Fibroblast of lung (primary cell): ENCODE measurements around the gene S100P. TPM values are rescaled to one million over a fixed set of nuclear protein-coding genes. Genes with fewer than 3 reads are reported as not detected.

Experiments
- DNase-seq, 2 donors: peaks; one replicate each; pipeline versions ENCODE4 v3.0.0 to v3.0.0-alpha.2; 2010; ENCODE audit warnings: low read depth in 2 of 2
- H2AFZ ChIP-seq: 2 replicates; pipeline ENCODE4 v1.5.1; 2012; ENCODE audit warnings: low read length, control low read depth, inconsistent platforms
- H3K27ac ChIP-seq: 2 replicates; pipeline ENCODE4 v1.5.1; 2011; ENCODE audit warnings: low read length, control low read depth; ENCODE audit not compliant: insufficient read depth
- H3K27me3 ChIP-seq: 2 replicates; pipeline ENCODE4 v1.5.1; 2011; ENCODE audit warnings: mild to moderate bottlenecking, low read length; ENCODE audit not compliant: control insufficient read depth, insufficient read depth
- H3K36me3 ChIP-seq: 2 replicates; pipeline ENCODE4 v1.5.1; 2011; ENCODE audit warnings: low read length; ENCODE audit not compliant: control insufficient read depth, insufficient read depth
- H3K4me1 ChIP-seq: 2 replicates; pipeline ENCODE4 v1.5.1; 2011; ENCODE audit warnings: low read length; ENCODE audit not compliant: control insufficient read depth, insufficient read depth; ENCODE audit errors: extremely low read depth
- H3K4me2 ChIP-seq: 2 replicates; pipeline ENCODE4 v1.5.1; 2011; ENCODE audit warnings: low read length, control low read depth; ENCODE audit not compliant: insufficient read depth; ENCODE audit errors: extremely low read depth
- H3K4me3 ChIP-seq, 4 experiments: fragments of 200-600 bp in 1 of 4; sonication (generic) in 1 of 4; replicated peaks in 1 of 4; 2 replicates each; pipeline ENCODE4 v1.5.1; 2011 to 2016; ENCODE audit warnings: low read length in 4 of 4, low read depth in 3 of 4, mild to moderate bottlenecking in 3 of 4, control low read depth in 2 of 4, inconsistent platforms in 1 of 4, mixed read lengths in 1 of 4; ENCODE audit not compliant: insufficient read depth in 1 of 4; ENCODE audit errors: control extremely low read depth in 1 of 4
- H3K79me2 ChIP-seq: 2 replicates; pipeline ENCODE4 v1.5.1; 2012; ENCODE audit warnings: mild to moderate bottlenecking, low read length, inconsistent platforms; ENCODE audit not compliant: control insufficient read depth, insufficient read depth
- H3K9ac ChIP-seq: 2 replicates; pipeline ENCODE4 v1.5.1; 2011; ENCODE audit warnings: mild to moderate bottlenecking, low read length, control low read depth; ENCODE audit not compliant: insufficient read depth
- H3K9me3 ChIP-seq: 2 replicates; pipeline ENCODE4 v1.5.1; 2012; ENCODE audit warnings: low read depth, low read length; ENCODE audit not compliant: control insufficient read depth, insufficient read depth
- H4K20me1 ChIP-seq: 2 replicates; pipeline ENCODE4 v1.5.1; 2011; ENCODE audit warnings: low read length; ENCODE audit not compliant: control insufficient read depth, insufficient read depth; ENCODE audit errors: extremely low read depth
- CTCF ChIP-seq, 2 donors: IDR thresholded peaks in 1 of 2; conservative IDR thresholded peaks in 1 of 2; 1 replicate in 1 of 2; 2 replicates in 1 of 2; pipeline ENCODE4 v1.5.1; 2011 to 2012; ENCODE audit warnings: low read length in 2 of 2, control low read depth in 1 of 2, inconsistent platforms in 1 of 2, low read depth in 1 of 2, mild to moderate bottlenecking in 1 of 2
- EZH2 ChIP-seq: IDR thresholded peaks from 2 replicates; pipeline ENCODE4 v1.5.1; 2012; ENCODE audit warnings: low read length, control low read depth, mild to moderate bottlenecking; ENCODE audit errors: missing control alignments
- polyA plus RNA-seq, 2 donors: library from polyadenylated mRNA; depleted of rRNA in 1 of 2; stranded (reverse) in 1 of 2; unstranded in 1 of 2; fragments of >200 nt; gene quantifications; 2 replicates each; pipeline ENCODE4 v1.2.1, GENCODE V29; 2011 to 2012; ENCODE audit warnings: missing spikeins in 1 of 2
- total RNA-seq: library from RNA; depleted of rRNA; stranded (reverse); fragments of >200 nt; gene quantifications from 2 replicates; pipeline ENCODE4 v1.2.1, GENCODE V29; 2014

Gene S100P
- total and polyA plus RNA-seq, 2 donors (not counting 1 experiment from before 2014, with no cell fraction given): not detected

- no peaks in the 10 kb centered on the region for H4K20me1 ChIP-seq
- TF ChIP-seq EZH2 (no peak), CTCF (conservative IDR thresholded peaks at IDR 0.05 in 1 of 2, IDR thresholded peaks at IDR 0.05 in 1 of 2; ENCODE audit: low read depth in 1 of 2, low read length in 2 of 2) (no peak)
- no peaks in the 10 kb centered on the region for H3K9me3 ChIP-seq
- H3K4me1 ChIP-seq: peaks cover 3% of the 10 kb centered on the region
- H3K4me2 ChIP-seq: peak overlapping the region; percentile 99
- H2AFZ ChIP-seq: peak overlapping the region; percentile 95
- H3K27ac ChIP-seq: peak overlapping the region; percentile 68
- peak overlapping the region; percentile 71 to 95 (median 88) for H3K4me3 ChIP-seq
- peak; percentile 97 to 98 for DNase-seq
- H3K27me3 ChIP-seq: no peaks in the 10 kb centered on the region
- H3K79me2 ChIP-seq: peaks cover 24% of the 10 kb centered on the region
- H3K9ac ChIP-seq: peak overlapping the region; percentile 51
- peaks cover 3% of the 10 kb centered on the region for H3K36me3 ChIP-seq
Observed at GRCh38 chr4:6673660-6674499, 19.8 kb upstream of the S100P start.

GRCh38 chr4:6674500-6675149 lies 19.1 kb upstream of the S100P start:
- peaks cover 24% of the 10 kb centered on the region for H3K79me2 ChIP-seq
- peak overlapping the region; percentile 28 for H3K27ac ChIP-seq
- peaks cover 3% of the 10 kb centered on the region for H3K36me3 ChIP-seq

More at GRCh38 chr4:6674500-6675149, 19.1 kb upstream of the S100P start:
- H4K20me1 ChIP-seq: no peaks in the 10 kb centered on the region
- peak overlapping the region; percentile 99 for H3K4me2 ChIP-seq
- peak overlapping the region; percentile 58 for H2AFZ ChIP-seq
- DNase-seq: peak; percentile 34 to 40
- H3K27me3 ChIP-seq: no peaks in the 10 kb centered on the region
- no peaks in the 10 kb centered on the region for H3K9me3 ChIP-seq
- peak in 1 of 2 donors; percentile 39 for TF ChIP-seq CTCF (conservative IDR thresholded peaks at IDR 0.05 in 1 of 2, IDR thresholded peaks at IDR 0.05 in 1 of 2; ENCODE audit: low read depth in 1 of 2, low read length in 2 of 2)
- no peak for TF ChIP-seq EZH2
- peaks cover 3% of the 10 kb centered on the region for H3K4me1 ChIP-seq
- H3K9ac ChIP-seq: peak overlapping the region; percentile 44
- peak overlapping the region; percentile 71 to 95 (median 88) for H3K4me3 ChIP-seq
